Spleen (tissue), 11 donors: ENCODE measurements around the gene DNAH17. TPM values are rescaled to one million over a fixed set of nuclear protein-coding genes. Genes with fewer than 3 reads are reported as not detected.
A peak's percentile ranks its signal among the peaks of the same experiment; 100 is the strongest.

Experiments used
- DNase-seq: peaks from one replicate; pipeline ENCODE4 v3.0.0-alpha.2; 2020
- H3K27ac ChIP-seq, 8 donors: fragments of 200-600 bp; sonication (generic) in 7 of 8; 1 replicate in 4 of 8; 2 replicates in 4 of 8; pipeline versions ENCODE4 v1.5.0 to v1.8.0; 2016 to 2021; ENCODE audit warnings: inconsistent platforms in 4 of 8, mild to moderate bottlenecking in 4 of 8, moderate library complexity in 1 of 8
- H3K27me3 ChIP-seq, 7 donors: fragments of 200-600 bp; sonication (generic) in 6 of 7; replicated peaks in 1 of 7; 1 replicate in 4 of 7; 2 replicates in 3 of 7; pipeline versions ENCODE4 v1.5.0 to v1.8.0; 2016 to 2021; ENCODE audit warnings: inconsistent platforms in 3 of 7, mild to moderate bottlenecking in 1 of 7
- H3K36me3 ChIP-seq, 6 donors: fragments of 200-600 bp; sonication (generic) in 5 of 6; 1 replicate in 4 of 6; 2 replicates in 2 of 6; pipeline versions ENCODE4 v1.5.0 to v1.8.0; 2016 to 2021; ENCODE audit warnings: inconsistent platforms in 2 of 6
- H3K4me1 ChIP-seq, 6 donors: fragments of 200-600 bp; sonication (generic) in 5 of 6; 1 replicate in 3 of 6; 2 replicates in 3 of 6; pipeline versions ENCODE4 v1.5.0 to v1.8.0; 2016 to 2021; ENCODE audit warnings: inconsistent platforms in 3 of 6
- H3K4me3 ChIP-seq, 8 donors: fragments of 200-600 bp; sonication (generic) in 7 of 8; 1 replicate in 4 of 8; 2 replicates in 4 of 8; pipeline versions ENCODE4 v1.5.0 to v1.8.0; 2016 to 2021; ENCODE audit warnings: inconsistent platforms in 4 of 8, mild to moderate bottlenecking in 4 of 8, moderate library complexity in 2 of 8
- H3K9me3 ChIP-seq, 8 donors: fragments of 200-600 bp; sonication (generic) in 7 of 8; 1 replicate in 4 of 8; 2 replicates in 4 of 8; pipeline versions ENCODE4 v1.5.0 to v1.8.0; 2016 to 2021; ENCODE audit warnings: inconsistent platforms in 4 of 8
- POLR2A ChIP-seq, 3 donors: fragments of 450-650 bp; IDR thresholded peaks; one replicate each; pipeline ENCODE4 v1.5.1; 2017; ENCODE audit warnings: antibody characterized with exemption in 3 of 3, mild to moderate bottlenecking in 1 of 3
- POLR2AphosphoS5 ChIP-seq, 3 donors: sonication (generic); formaldehyde crosslinking; IDR thresholded peaks; one replicate each; pipeline ENCODE4 v1.5.1; 2017; ENCODE audit warnings: antibody characterized with exemption in 3 of 3
- WGBS, 5 donors: extraction: QIAGEN DNeasy Blood & Tissue Kit in 3 of 5; methylation state at CpG; one replicate each; pipeline versions ENCODE4 v1.1.5 to v1.1.7; 2013 to 2018; 5-methylcytosine and 5-hydroxymethylcytosine counted together
- intact Hi-C: fragments of 100-400 bp; cut with DNase I; formaldehyde crosslinking; loops from one replicate; pipeline ENCODE4 v1.15.0; 2023; ENCODE audit warnings: low total_unique reads
- polyA plus RNA-seq, 3 donors: library from polyadenylated mRNA; stranded (reverse); fragments of 200-250 nt; gene quantifications; one replicate each; pipeline ENCODE4 v1.2.1, GENCODE V29; 2013
- total RNA-seq, 7 donors: library from RNA; depleted of rRNA in 3 of 7; stranded (reverse); fragments of >200 nt in 3 of 7; fragmentation: NEBNext Ultra II Directional in 4 of 7; extraction: Animal tissue kit (Norgen Biotek cat#: 25700) in 4 of 7; gene quantifications; one replicate each; pipeline versions ENCODE4 v1.1.0 to v1.2.1, GENCODE V29; 2016 to 2021
- TF ChIP-seq, protein P1 (sequence below), 11 experiments: fragments of 200-600 bp in 7 of 11; fragments of 450-650 bp in 4 of 11; sonication (generic) in 4 of 11; IDR thresholded peaks in 8 of 11; conservative IDR thresholded peaks in 3 of 11; 1 replicate in 7 of 11; 2 replicates in 4 of 11; pipeline versions ENCODE4 v1.4.0 to v1.8.0; 2016 to 2021; ENCODE audit warnings: antibody characterized with exemption in 11 of 11, inconsistent platforms in 4 of 11, mild to moderate bottlenecking in 1 of 11
- donor health status: healthy with polysubstance abuse.
- donor health status: DM: no; HTN: no; CAD: no; lungs with moderate emphysema.
- donor health status: DM: no; HTN: no; CAD: no.
- donor health status: Bipolar disorder and iron deficiency.
- donor health status: healthy.
- donor health status: DM: no; HTN: no; CAD: no.
- donor health status: DM: yes; HTN: yes; CAD: no.

The DNAH17 gene
- total and polyA plus RNA-seq, 10 donors: 0.06 to 1.0 (median 0.72) TPM; not detected in 1

DNA sequence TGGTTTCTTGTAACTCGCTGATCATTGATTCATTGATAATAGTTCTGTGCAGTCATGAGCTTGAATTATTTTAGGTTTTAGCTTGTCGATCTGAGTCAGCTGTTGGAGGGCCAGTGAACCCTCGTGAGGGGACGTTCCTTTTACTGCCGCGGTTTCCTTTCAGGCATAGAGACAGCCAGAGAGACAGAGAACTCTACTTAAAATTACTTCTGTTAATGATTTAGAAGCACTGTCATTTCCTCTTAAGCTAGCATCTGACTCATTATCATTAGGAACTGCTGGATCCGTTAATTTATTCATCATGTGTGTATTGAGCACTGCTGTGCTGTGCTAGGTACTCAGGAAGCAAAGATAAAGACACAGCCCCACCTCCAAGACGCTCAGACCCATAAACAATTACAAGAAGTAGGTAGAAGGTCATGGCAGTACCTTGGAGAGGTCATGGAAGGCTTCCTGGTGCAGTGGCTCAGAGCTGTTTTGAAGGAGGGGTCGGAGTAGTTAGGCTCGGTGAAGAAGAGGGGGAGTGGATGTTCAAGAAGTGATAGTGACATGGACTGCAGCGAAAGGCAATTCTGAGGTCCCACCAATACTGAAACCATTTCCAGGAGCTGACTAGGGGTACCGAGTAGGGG lies 195.5 kb downstream of the DNAH17 start:
- peaks cover 0 to 29% (median 0%) of the 10 kb centered on the region in 6 donors for H3K36me3 ChIP-seq
- H3K9me3 ChIP-seq: no peaks in the 10 kb centered on the region
- DNase-seq: no peak
- peak overlapping the region; percentile 57 to 99 (median 93) for H3K27ac ChIP-seq
- WGBS, 5 donors: 22 to 32% (median 23%) methylated on average over 12 of the region's 12 CpGs
- peak overlapping the region in 3 of 8 donors; percentile 1 to 99 (median 16) for H3K4me3 ChIP-seq
- H3K27me3 ChIP-seq: no peaks in the 10 kb centered on the region
- intact Hi-C loops: no loop called here
- peak in 1 of 3 donors; percentile 60 for TF ChIP-seq POLR2AphosphoS5 (IDR thresholded peaks at IDR 0.05)
- TF ChIP-seq, protein P1, sequence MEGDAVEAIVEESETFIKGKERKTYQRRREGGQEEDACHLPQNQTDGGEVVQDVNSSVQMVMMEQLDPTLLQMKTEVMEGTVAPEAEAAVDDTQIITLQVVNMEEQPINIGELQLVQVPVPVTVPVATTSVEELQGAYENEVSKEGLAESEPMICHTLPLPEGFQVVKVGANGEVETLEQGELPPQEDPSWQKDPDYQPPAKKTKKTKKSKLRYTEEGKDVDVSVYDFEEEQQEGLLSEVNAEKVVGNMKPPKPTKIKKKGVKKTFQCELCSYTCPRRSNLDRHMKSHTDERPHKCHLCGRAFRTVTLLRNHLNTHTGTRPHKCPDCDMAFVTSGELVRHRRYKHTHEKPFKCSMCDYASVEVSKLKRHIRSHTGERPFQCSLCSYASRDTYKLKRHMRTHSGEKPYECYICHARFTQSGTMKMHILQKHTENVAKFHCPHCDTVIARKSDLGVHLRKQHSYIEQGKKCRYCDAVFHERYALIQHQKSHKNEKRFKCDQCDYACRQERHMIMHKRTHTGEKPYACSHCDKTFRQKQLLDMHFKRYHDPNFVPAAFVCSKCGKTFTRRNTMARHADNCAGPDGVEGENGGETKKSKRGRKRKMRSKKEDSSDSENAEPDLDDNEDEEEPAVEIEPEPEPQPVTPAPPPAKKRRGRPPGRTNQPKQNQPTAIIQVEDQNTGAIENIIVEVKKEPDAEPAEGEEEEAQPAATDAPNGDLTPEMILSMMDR (IDR thresholded peaks at IDR 0.05 in 8 of 11, conservative IDR thresholded peaks at IDR 0.05 in 3 of 11): no peak
- TF ChIP-seq POLR2A (IDR thresholded peaks at IDR 0.05): peak in 1 of 3 donors; percentile 23
- peaks cover 75 to 97% (median 89%) of the 10 kb centered on the region in 6 donors for H3K4me1 ChIP-seq

DNA sequence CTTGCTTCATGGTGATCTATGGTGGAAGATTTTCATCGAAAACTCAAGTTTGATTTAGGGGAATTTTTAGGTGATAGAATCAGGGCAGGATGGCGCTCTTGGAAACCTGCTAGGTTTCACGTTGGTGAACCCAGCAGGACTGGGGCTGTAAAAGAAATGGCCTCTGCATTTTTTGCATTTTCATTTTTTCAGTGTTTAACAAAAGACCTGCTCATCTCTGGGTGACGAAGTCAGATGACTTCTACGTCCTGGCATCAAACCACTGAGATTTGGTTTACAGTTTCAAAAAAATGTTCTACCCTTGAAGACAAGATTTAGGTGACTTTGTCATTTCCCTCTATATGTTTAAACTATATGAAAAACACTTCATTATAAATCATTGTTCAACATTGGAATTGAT lies 196.8 kb downstream of the DNAH17 start:
- peaks cover 61 to 95% (median 84%) of the 10 kb centered on the region in 6 donors for H3K4me1 ChIP-seq

DNA sequence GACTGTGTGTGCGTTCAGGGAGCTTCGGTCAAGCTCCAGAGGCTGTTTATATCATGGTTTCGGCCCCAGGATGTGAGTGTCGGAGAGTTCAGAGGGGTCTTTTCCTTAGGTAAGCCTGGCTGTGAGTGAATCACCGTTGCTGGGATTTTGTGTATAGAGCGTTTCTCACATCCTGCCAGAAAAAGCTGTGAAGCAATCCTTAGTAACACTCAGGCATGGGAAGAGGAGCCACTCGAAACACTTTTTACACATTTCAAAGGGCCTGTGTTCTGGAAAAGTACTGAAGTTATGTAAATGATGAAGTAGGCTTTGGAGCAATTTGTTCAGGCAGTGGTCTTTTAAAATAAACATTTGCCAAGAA lies 198.1 kb downstream of the DNAH17 start:
- Histone ChIP-seq H3K36me3 (peaks cover 0 to 17% (median 0%) of the 10 kb centered on the region in 6 donors), H3K4me3 (peak overlapping the region; percentile 92 to 99 (median 98)), H3K27ac (peak overlapping the region; percentile 89 to 99 (median 94)), H3K4me1 (peaks cover 49 to 95% (median 77%) of the 10 kb centered on the region in 6 donors), H3K27me3 (no peaks in the 10 kb centered on the region), H3K9me3 (no peaks in the 10 kb centered on the region)
- intact Hi-C loops: no loop called here
- TF ChIP-seq POLR2AphosphoS5 (IDR thresholded peaks at IDR 0.05): no peak
- 2 to 9% (median 2%) methylated on average over 5 to 7 of the region's 7 CpGs for WGBS, 5 donors
- DNase-seq: no peak

More for the DNA sequence above, 196.8 kb downstream of the DNAH17 start:
- TF ChIP-seq, protein P1 (IDR thresholded peaks at IDR 0.05 in 8 of 11, conservative IDR thresholded peaks at IDR 0.05 in 3 of 11): no peak
- TF ChIP-seq POLR2A (IDR thresholded peaks at IDR 0.05): no peak
- TF ChIP-seq POLR2AphosphoS5 (IDR thresholded peaks at IDR 0.05): no peak
- no peaks in the 10 kb centered on the region for H3K9me3 ChIP-seq
- H3K27ac ChIP-seq: peak overlapping the region in 6 of 8 donors; percentile 90 to 99 (median 95)
- H3K36me3 ChIP-seq: peaks cover 0 to 25% (median 0%) of the 10 kb centered on the region in 6 donors
- no peaks in the 10 kb centered on the region for H3K27me3 ChIP-seq
- 70 to 77% (median 76%) methylated on average over 5 of the region's 5 CpGs for WGBS, 5 donors
- peak overlapping the region in 2 of 8 donors; percentile 98 to 99 for H3K4me3 ChIP-seq
- no peak for DNase-seq
- intact Hi-C loops: no loop called here

DNA sequence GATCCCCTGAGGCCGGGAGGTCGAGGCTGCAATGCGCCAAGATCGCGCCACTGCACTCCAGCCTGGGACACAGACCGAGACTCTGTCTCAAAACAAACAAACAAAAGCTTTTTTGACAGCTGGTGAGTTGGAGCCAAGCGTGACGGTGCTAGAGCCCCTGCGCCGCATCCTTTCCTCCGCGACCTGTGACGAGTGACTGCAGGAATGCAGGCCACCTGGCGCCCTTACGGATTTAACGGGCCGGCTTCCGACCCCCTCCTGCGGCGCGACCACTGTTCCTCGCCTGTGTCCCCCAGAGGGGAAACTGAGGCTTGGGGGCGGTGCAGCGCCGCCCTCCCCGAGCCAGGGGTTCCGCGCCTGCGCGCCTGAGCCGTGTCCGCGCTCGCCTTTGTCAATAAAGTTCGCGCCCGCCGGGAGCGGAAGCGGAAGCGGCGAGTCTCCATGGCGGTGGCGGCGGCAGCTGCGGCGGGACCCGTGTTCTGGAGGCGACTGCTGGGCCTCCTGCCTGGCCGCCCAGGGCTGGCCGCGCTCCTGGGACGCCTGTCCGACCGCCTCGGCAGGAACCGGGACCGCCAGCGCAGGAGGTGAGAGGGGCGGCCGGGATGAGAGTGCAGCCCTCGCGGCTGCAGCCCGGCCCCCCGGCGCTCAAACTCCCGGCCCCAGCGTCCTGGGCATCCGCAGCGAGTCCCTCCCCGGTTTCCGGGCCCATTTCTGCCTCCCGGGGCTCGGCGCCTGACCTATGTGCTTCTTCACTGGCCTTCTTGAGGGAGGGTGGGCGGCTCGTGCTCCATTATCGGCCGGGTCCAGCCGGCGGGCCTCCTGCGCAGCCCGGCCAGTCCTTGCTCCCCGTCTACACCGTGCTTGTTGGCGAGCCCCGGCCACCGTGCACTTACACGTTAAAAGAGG lies 198.7 kb downstream of the DNAH17 start, which contains the start of gene PGS1:
PGS1 (plus strand) TSS at position 425 of the 906 bp plus-strand sequence; CDS start at position 442, 17 bp downstream.
- H3K9me3 ChIP-seq: no peaks in the 10 kb centered on the region
- H3K36me3 ChIP-seq: peaks cover 0 to 17% (median 0%) of the 10 kb centered on the region in 6 donors
- TF ChIP-seq POLR2AphosphoS5 (IDR thresholded peaks at IDR 0.05): peak; percentile 98 to 99 (median 98)
- TF ChIP-seq, protein P1 (IDR thresholded peaks at IDR 0.05 in 8 of 11, conservative IDR thresholded peaks at IDR 0.05 in 3 of 11): peak in 1 of 11 experiments; percentile 33
- peak in 2 of 3 donors; percentile 7 to 91 for TF ChIP-seq POLR2A (IDR thresholded peaks at IDR 0.05)
- H3K4me1 ChIP-seq: peaks cover 42 to 91% (median 71%) of the 10 kb centered on the region in 6 donors
- intact Hi-C loops: no loop called here
- no peaks in the 10 kb centered on the region for H3K27me3 ChIP-seq
- WGBS, 5 donors: 1 to 7% (median 2%) methylated on average over 20 to 89 of the region's 89 CpGs
- H3K27ac ChIP-seq: peak within 1 kb of the TSS; percentile 89 to 99 (median 94)
- DNase-seq: peak; percentile 96
- H3K4me3 ChIP-seq: peak within 1 kb of the TSS; percentile 92 to 99 (median 98)
